ENCODE data around the gene TMEM225B.

The TMEM225B gene

GRCh38 chr7:99599836-99600235, 1.8 kb downstream of the TMEM225B start:
- TF ChIP-seq EZH2 (IDR thresholded peaks at IDR 0.05; ENCODE audit: borderline replicate concordance, low read length) (no peak), CTCF (IDR thresholded peaks at IDR 0.05; ENCODE audit: low read length) (no peak)
- no peaks in the 10 kb centered on the region for H3F3A ChIP-seq (ENCODE audit: insufficient read depth, low read length)
- H3K79me2 ChIP-seq (ENCODE audit: insufficient read depth, low read length) = no peaks in the 10 kb centered on the region
- no peaks in the 10 kb centered on the region for H3K4me1 ChIP-seq (ENCODE audit: insufficient read depth, low read length, severe bottlenecking)
- no peak overlapping the region for H2AFZ ChIP-seq (ENCODE audit: low read length)
- no peak overlapping the region for H3K4me3 ChIP-seq (ENCODE audit: low read depth, low read length, poor library complexity, severe bottlenecking)
- no peaks in the 10 kb centered on the region for H3K9me3 ChIP-seq (ENCODE audit: low read length)
- H3K27me3 ChIP-seq (ENCODE audit: insufficient read depth, low read length) = no peaks in the 10 kb centered on the region
- no peaks in the 10 kb centered on the region for H4K20me1 ChIP-seq (ENCODE audit: insufficient read depth, low read length)
- no peak overlapping the region for H3K27ac ChIP-seq (ENCODE audit: low read depth, low read length, poor library complexity, severe bottlenecking)
- H3K36me3 ChIP-seq (ENCODE audit: insufficient read depth, low read length) = no peaks in the 10 kb centered on the region
- no peak overlapping the region for H3K4me2 ChIP-seq (ENCODE audit: low read length)
- no peaks in the 10 kb centered on the region for H3K9me2 ChIP-seq (ENCODE audit: low read depth, low read length)
- H3K9ac ChIP-seq (ENCODE audit: low read length) = no peak overlapping the region

GRCh38 chr7:99601656-99602310, 3.7 kb downstream of the TMEM225B start:
- no peaks in the 10 kb centered on the region for H3K9me3 ChIP-seq (ENCODE audit: low read length)
- TF ChIP-seq CTCF (IDR thresholded peaks at IDR 0.05; ENCODE audit: low read length) (no peak), EZH2 (IDR thresholded peaks at IDR 0.05; ENCODE audit: borderline replicate concordance, low read length) (no peak)
- H2AFZ ChIP-seq (ENCODE audit: low read length) = no peak overlapping the region

GRCh38 chr7:99605527-99605926, 7.5 kb downstream of the TMEM225B start:
- Histone ChIP-seq H3K4me3 (ENCODE audit: low read depth, low read length, poor library complexity, severe bottlenecking) (no peak overlapping the region), H4K20me1 (ENCODE audit: insufficient read depth, low read length) (no peaks in the 10 kb centered on the region), H3K4me2 (ENCODE audit: low read length) (no peak overlapping the region), H3K9me2 (ENCODE audit: low read depth, low read length) (no peaks in the 10 kb centered on the region), H3K36me3 (ENCODE audit: insufficient read depth, low read length) (no peaks in the 10 kb centered on the region), H3K9me3 (ENCODE audit: low read length) (no peaks in the 10 kb centered on the region), H3K27me3 (ENCODE audit: insufficient read depth, low read length) (no peaks in the 10 kb centered on the region), H3K79me2 (ENCODE audit: insufficient read depth, low read length) (no peaks in the 10 kb centered on the region), H3K27ac (ENCODE audit: low read depth, low read length, poor library complexity, severe bottlenecking) (no peak overlapping the region), H2AFZ (ENCODE audit: low read length) (no peak overlapping the region), H3K9ac (ENCODE audit: low read length) (no peak overlapping the region), H3F3A (ENCODE audit: insufficient read depth, low read length) (no peaks in the 10 kb centered on the region), H3K4me1 (ENCODE audit: insufficient read depth, low read length, severe bottlenecking) (no peaks in the 10 kb centered on the region)
- no peak for TF ChIP-seq CTCF (IDR thresholded peaks at IDR 0.05; ENCODE audit: low read length)
- no peak for TF ChIP-seq EZH2 (IDR thresholded peaks at IDR 0.05; ENCODE audit: borderline replicate concordance, low read length)

More at GRCh38 chr7:99601656-99602310, 3.7 kb downstream of the TMEM225B start:
- Histone ChIP-seq H3K9ac (ENCODE audit: low read length) (no peak overlapping the region), H3K4me1 (ENCODE audit: insufficient read depth, low read length, severe bottlenecking) (no peaks in the 10 kb centered on the region), H3K36me3 (ENCODE audit: insufficient read depth, low read length) (no peaks in the 10 kb centered on the region), H3F3A (ENCODE audit: insufficient read depth, low read length) (no peaks in the 10 kb centered on the region), H3K9me2 (ENCODE audit: low read depth, low read length) (no peaks in the 10 kb centered on the region), H3K4me3 (ENCODE audit: low read depth, low read length, poor library complexity, severe bottlenecking) (no peak overlapping the region), H3K27ac (ENCODE audit: low read depth, low read length, poor library complexity, severe bottlenecking) (no peak overlapping the region), H4K20me1 (ENCODE audit: insufficient read depth, low read length) (no peaks in the 10 kb centered on the region), H3K4me2 (ENCODE audit: low read length) (no peak overlapping the region), H3K27me3 (ENCODE audit: insufficient read depth, low read length) (no peaks in the 10 kb centered on the region), H3K79me2 (ENCODE audit: insufficient read depth, low read length) (no peaks in the 10 kb centered on the region)

All from OCI-LY1 (cell line).